GM23338 (cell line): ENCODE measurements around the gene BAAT. TPM values are rescaled to one million over a fixed set of nuclear protein-coding genes. Genes with fewer than 3 reads are reported as not detected.

Source experiments
- ATAC-seq: fragments of 200-7000 bp; cut with Tn5 transposase; 3 replicates; pipeline ENCODE4 v1.9.1; 2020
- DNase-seq: peaks from one replicate; pipeline ENCODE4 v3.0.0-alpha.2; 2015; ENCODE audit warnings: low spot score
- H2AFZ ChIP-seq: fragments of 200-600 bp; sonication (generic); 2 replicates; pipeline ENCODE4 v1.8.0; 2016; ENCODE audit warnings: antibody characterized with exemption, mild to moderate bottlenecking, moderate library complexity
- H3F3A ChIP-seq: fragments of 200-600 bp; sonication (generic); replicated peaks from 2 replicates; pipeline ENCODE4 v1.8.0; 2017; ENCODE audit warnings: antibody characterized with exemption, mixed run types, low read depth
- H3K27ac ChIP-seq: fragments of 200-600 bp; sonication (generic); 2 replicates; pipeline ENCODE4 v1.6.1; 2016; ENCODE audit warnings: low read depth
- H3K27me3 ChIP-seq: fragments of 200-600 bp; sonication (generic); 2 replicates; pipeline ENCODE4 v1.8.0; 2016; ENCODE audit warnings: mild to moderate bottlenecking, mixed run types, moderate library complexity; ENCODE audit not compliant: insufficient read depth
- H3K36me3 ChIP-seq: fragments of 200-600 bp; sonication (generic); 2 replicates; pipeline ENCODE4 v1.8.0; 2016; ENCODE audit warnings: mild to moderate bottlenecking; ENCODE audit not compliant: insufficient read depth
- H3K4me1 ChIP-seq: fragments of 200-600 bp; sonication (generic); 2 replicates; pipeline ENCODE4 v1.8.0; 2016; ENCODE audit warnings: mild to moderate bottlenecking, moderate library complexity; ENCODE audit not compliant: insufficient read depth
- H3K4me2 ChIP-seq: fragments of 200-600 bp; sonication (generic); 2 replicates; pipeline ENCODE4 v1.7.1; 2017; ENCODE audit warnings: mixed run types
- H3K4me3 ChIP-seq: fragments of 200-600 bp; sonication (generic); 2 replicates; pipeline ENCODE4 v1.6.1; 2016; ENCODE audit warnings: mixed run types
- H3K79me2 ChIP-seq: fragments of 200-600 bp; sonication (generic); replicated peaks from 2 replicates; pipeline ENCODE4 v1.8.0; 2017; ENCODE audit warnings: mild to moderate bottlenecking; ENCODE audit not compliant: insufficient read depth
- H3K9me2 ChIP-seq: fragments of 200-600 bp; sonication (generic); 2 replicates; pipeline ENCODE4 v1.8.0; 2017; ENCODE audit not compliant: insufficient read depth
- H4K20me1 ChIP-seq: fragments of 200-600 bp; sonication (generic); replicated peaks from 2 replicates; pipeline ENCODE4 v1.8.0; 2017; ENCODE audit warnings: mild to moderate bottlenecking; ENCODE audit not compliant: insufficient read depth
- H3K27ac Mint-ChIP-seq: 2 replicates; pipeline ENCODE4 v1.8.0; 2020; ENCODE audit warnings: inconsistent platforms, mild to moderate bottlenecking, moderate library complexity, mixed read lengths
- H3K27me3 Mint-ChIP-seq: 3 replicates; pipeline ENCODE4 v1.8.0; 2022; ENCODE audit warnings: low read depth, mild to moderate bottlenecking, moderate library complexity, mixed read lengths, inconsistent platforms; ENCODE audit not compliant: insufficient read depth, poor library complexity
- H3K36me3 Mint-ChIP-seq: 3 replicates; pipeline ENCODE4 v1.8.0; 2021; ENCODE audit warnings: low read depth, mild to moderate bottlenecking, inconsistent platforms, moderate library complexity, mixed read lengths
- H3K4me1 Mint-ChIP-seq: 3 replicates; pipeline ENCODE4 v1.8.0; 2020; ENCODE audit warnings: mild to moderate bottlenecking, inconsistent platforms, mixed read lengths
- H3K4me3 Mint-ChIP-seq: 3 replicates; pipeline ENCODE4 v1.8.0; 2021; ENCODE audit warnings: moderate library complexity, mild to moderate bottlenecking, inconsistent platforms, mixed read lengths
- H3K9me3 Mint-ChIP-seq: 3 replicates; pipeline ENCODE4 v1.8.0; 2020; ENCODE audit warnings: moderate library complexity, mild to moderate bottlenecking, inconsistent platforms, mixed read lengths
- ETS1 ChIP-seq: IDR thresholded peaks from 2 replicates; pipeline ENCODE4 v1.6.1; 2016; ENCODE audit warnings: antibody characterized with exemption
- EZH2 ChIP-seq: fragments of 200-600 bp; sonication (generic); IDR thresholded peaks from one replicate; pipeline ENCODE4 v1.8.0; 2017; ENCODE audit warnings: antibody characterized with exemption, mild to moderate bottlenecking, low read depth; ENCODE audit not compliant: unreplicated experiment
- EZH2phosphoT487 ChIP-seq: fragments of 200-600 bp; sonication (generic); IDR thresholded peaks from one replicate; pipeline ENCODE4 v1.8.1; 2018; ENCODE audit warnings: antibody characterized with exemption; ENCODE audit not compliant: unreplicated experiment
- POLR2AphosphoS5 ChIP-seq: IDR thresholded peaks from 2 replicates; pipeline ENCODE4 v1.6.1; 2016; ENCODE audit warnings: antibody characterized with exemption, low read depth
- REST ChIP-seq: IDR thresholded peaks from one replicate; pipeline ENCODE4 v1.6.1; 2018; ENCODE audit warnings: antibody characterized with exemption; ENCODE audit not compliant: unreplicated experiment
- ZNF331 ChIP-seq: fragments of 250-450 bp; sonication (Bioruptor Pico); IDR thresholded peaks from 2 replicates; pipeline ENCODE4 v1.5.0; 2020; ENCODE audit warnings: low read depth, mild to moderate bottlenecking, moderate library complexity
- polyA plus RNA-seq: library from polyadenylated mRNA; unstranded; fragments of >200 nt; fragmentation: Nextera tagmentation; extraction: Ambion mirVana; gene quantifications from 2 replicates; pipeline ENCODE4 v1.2.1, GENCODE V29; 2016
- total RNA-seq: library from RNA; depleted of rRNA; stranded (reverse); fragments of >200 nt; shearing (Covaris generic); gene quantifications from 2 replicates; pipeline ENCODE4 v1.2.3, GENCODE V29; 2014
- TF ChIP-seq, protein P1 (sequence below): fragments of 250-450 bp; sonication (Bioruptor Pico); IDR thresholded peaks from 2 replicates; pipeline ENCODE4 v1.5.0; 2020; ENCODE audit warnings: mild to moderate bottlenecking, moderate library complexity
- TF ChIP-seq, protein P2 (sequence below), 2 experiments: fragments of 200-600 bp in 1 of 2; sonication (generic) in 1 of 2; conservative IDR thresholded peaks; 2 replicates each; pipeline versions ENCODE4 v1.5.1 to v1.6.1; 2016 to 2017; ENCODE audit warnings: antibody characterized with exemption in 2 of 2, low read depth in 2 of 2, mild to moderate bottlenecking in 2 of 2, moderate library complexity in 1 of 2

The BAAT gene
- total and polyA plus RNA-seq, 2 experiments from 2014 or later: 0.08 to 0.14 TPM

GRCh38 chr9:101433229-101433628, 48.4 kb upstream of the BAAT start (continued):
- TF ChIP-seq, protein P1, sequence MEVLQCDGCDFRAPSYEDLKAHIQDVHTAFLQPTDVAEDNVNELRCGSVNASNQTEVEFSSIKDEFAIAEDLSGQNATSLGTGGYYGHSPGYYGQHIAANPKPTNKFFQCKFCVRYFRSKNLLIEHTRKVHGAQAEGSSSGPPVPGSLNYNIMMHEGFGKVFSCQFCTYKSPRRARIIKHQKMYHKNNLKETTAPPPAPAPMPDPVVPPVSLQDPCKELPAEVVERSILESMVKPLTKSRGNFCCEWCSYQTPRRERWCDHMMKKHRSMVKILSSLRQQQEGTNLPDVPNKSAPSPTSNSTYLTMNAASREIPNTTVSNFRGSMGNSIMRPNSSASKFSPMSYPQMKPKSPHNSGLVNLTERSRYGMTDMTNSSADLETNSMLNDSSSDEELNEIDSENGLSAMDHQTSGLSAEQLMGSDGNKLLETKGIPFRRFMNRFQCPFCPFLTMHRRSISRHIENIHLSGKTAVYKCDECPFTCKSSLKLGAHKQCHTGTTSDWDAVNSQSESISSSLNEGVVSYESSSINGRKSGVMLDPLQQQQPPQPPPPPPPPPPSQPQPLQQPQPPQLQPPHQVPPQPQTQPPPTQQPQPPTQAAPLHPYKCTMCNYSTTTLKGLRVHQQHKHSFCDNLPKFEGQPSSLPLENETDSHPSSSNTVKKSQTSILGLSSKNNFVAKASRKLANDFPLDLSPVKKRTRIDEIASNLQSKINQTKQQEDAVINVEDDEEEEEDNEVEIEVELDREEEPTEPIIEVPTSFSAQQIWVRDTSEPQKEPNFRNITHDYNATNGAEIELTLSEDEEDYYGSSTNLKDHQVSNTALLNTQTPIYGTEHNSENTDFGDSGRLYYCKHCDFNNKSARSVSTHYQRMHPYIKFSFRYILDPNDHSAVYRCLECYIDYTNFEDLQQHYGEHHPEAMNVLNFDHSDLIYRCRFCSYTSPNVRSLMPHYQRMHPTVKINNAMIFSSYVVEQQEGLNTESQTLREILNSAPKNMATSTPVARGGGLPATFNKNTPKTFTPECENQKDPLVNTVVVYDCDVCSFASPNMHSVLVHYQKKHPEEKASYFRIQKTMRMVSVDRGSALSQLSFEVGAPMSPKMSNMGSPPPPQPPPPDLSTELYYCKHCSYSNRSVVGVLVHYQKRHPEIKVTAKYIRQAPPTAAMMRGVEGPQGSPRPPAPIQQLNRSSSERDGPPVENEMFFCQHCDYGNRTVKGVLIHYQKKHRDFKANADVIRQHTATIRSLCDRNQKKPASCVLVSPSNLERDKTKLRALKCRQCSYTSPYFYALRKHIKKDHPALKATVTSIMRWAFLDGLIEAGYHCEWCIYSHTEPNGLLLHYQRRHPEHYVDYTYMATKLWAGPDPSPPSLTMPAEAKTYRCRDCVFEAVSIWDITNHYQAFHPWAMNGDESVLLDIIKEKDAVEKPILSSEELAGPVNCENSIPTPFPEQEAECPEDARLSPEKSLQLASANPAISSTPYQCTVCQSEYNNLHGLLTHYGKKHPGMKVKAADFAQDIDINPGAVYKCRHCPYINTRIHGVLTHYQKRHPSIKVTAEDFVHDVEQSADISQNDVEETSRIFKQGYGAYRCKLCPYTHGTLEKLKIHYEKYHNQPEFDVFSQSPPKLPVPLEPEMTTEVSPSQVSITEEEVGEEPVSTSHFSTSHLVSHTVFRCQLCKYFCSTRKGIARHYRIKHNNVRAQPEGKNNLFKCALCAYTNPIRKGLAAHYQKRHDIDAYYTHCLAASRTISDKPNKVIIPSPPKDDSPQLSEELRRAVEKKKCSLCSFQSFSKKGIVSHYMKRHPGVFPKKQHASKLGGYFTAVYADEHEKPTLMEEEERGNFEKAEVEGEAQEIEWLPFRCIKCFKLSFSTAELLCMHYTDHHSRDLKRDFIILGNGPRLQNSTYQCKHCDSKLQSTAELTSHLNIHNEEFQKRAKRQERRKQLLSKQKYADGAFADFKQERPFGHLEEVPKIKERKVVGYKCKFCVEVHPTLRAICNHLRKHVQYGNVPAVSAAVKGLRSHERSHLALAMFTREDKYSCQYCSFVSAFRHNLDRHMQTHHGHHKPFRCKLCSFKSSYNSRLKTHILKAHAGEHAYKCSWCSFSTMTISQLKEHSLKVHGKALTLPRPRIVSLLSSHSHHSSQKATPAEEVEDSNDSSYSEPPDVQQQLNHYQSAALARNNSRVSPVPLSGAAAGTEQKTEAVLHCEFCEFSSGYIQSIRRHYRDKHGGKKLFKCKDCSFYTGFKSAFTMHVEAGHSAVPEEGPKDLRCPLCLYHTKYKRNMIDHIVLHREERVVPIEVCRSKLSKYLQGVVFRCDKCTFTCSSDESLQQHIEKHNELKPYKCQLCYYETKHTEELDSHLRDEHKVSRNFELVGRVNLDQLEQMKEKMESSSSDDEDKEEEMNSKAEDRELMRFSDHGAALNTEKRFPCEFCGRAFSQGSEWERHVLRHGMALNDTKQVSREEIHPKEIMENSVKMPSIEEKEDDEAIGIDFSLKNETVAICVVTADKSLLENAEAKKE: no peak
- no peak for TF ChIP-seq EZH2phosphoT487

DNA sequence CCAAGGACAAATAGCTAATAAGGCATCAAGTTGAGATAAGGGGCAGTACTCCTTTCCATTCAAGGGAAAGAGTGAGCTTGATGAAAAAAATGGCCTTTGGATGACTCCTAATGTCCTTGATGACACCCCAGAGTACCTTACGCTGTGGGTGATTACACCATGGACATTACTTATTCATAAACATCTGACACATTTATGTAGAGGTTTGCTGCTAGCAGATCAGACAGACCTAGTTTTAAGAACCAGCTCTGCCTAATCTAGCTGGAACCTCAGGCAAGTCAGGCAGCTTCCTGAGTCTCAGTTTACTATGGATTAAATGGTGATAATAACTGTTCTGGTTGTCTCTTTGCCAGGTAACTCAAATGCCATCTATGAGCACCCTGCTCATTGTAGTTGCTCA, 47.9 kb upstream of the BAAT start:
- H3K79me2 ChIP-seq: no peaks in the 10 kb centered on the region
- no peaks in the 10 kb centered on the region for H3K36me3 ChIP-seq
- no peak overlapping the region for H3K4me2 ChIP-seq
- DNase-seq (no peak), ATAC-seq (no peak)
- H4K20me1 ChIP-seq: no peaks in the 10 kb centered on the region
- peaks cover 3% of the 10 kb centered on the region for H3K27me3 Mint-ChIP-seq
- no peak overlapping the region for H3K27ac Mint-ChIP-seq
- no peak for TF ChIP-seq EZH2phosphoT487
- no peak for TF ChIP-seq EZH2
- TF ChIP-seq ETS1: no peak
- TF ChIP-seq POLR2AphosphoS5: no peak
- TF ChIP-seq ZNF331 (CRISPR knock-in tag): no peak
- TF ChIP-seq, protein P2, sequence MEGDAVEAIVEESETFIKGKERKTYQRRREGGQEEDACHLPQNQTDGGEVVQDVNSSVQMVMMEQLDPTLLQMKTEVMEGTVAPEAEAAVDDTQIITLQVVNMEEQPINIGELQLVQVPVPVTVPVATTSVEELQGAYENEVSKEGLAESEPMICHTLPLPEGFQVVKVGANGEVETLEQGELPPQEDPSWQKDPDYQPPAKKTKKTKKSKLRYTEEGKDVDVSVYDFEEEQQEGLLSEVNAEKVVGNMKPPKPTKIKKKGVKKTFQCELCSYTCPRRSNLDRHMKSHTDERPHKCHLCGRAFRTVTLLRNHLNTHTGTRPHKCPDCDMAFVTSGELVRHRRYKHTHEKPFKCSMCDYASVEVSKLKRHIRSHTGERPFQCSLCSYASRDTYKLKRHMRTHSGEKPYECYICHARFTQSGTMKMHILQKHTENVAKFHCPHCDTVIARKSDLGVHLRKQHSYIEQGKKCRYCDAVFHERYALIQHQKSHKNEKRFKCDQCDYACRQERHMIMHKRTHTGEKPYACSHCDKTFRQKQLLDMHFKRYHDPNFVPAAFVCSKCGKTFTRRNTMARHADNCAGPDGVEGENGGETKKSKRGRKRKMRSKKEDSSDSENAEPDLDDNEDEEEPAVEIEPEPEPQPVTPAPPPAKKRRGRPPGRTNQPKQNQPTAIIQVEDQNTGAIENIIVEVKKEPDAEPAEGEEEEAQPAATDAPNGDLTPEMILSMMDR (conservative IDR thresholded peaks at IDR 0.05; ENCODE audit: low read depth in 2 of 2): no peak
- TF ChIP-seq REST: no peak
- H3F3A ChIP-seq: no peaks in the 10 kb centered on the region
- H2AFZ ChIP-seq: no peak overlapping the region
- no peak overlapping the region for H3K27ac ChIP-seq
- H3K4me3 Mint-ChIP-seq: no peak overlapping the region
- peaks cover 5% of the 10 kb centered on the region for H3K9me2 ChIP-seq
- no peaks in the 10 kb centered on the region for H3K4me1 ChIP-seq
- H3K9me3 Mint-ChIP-seq: no peaks in the 10 kb centered on the region
- H3K4me1 Mint-ChIP-seq: no peaks in the 10 kb centered on the region
- H3K27me3 ChIP-seq: no peaks in the 10 kb centered on the region
- no peak overlapping the region for H3K4me3 ChIP-seq
- no peaks in the 10 kb centered on the region for H3K36me3 Mint-ChIP-seq
